Panc1 (cell line): ENCODE data around the gene FPR2.

ENCODE experiments used
- POLR2AphosphoS5 ChIP-seq: IDR thresholded peaks from 2 replicates; pipeline ENCODE4 v1.6.1; 2012; ENCODE audit warnings: mild to moderate bottlenecking, low read depth, low read length, moderate library complexity
- SIN3A ChIP-seq: IDR thresholded peaks from 2 replicates; pipeline ENCODE4 v1.6.1; 2012; ENCODE audit warnings: low read depth, mild to moderate bottlenecking, low read length, moderate library complexity, borderline replicate concordance; ENCODE audit not compliant: insufficient read depth
- TF ChIP-seq, protein P1 (sequence below): fragments of 450-650 bp; IDR thresholded peaks from 2 replicates; pipeline ENCODE4 v1.5.1; 2017; ENCODE audit warnings: mild to moderate bottlenecking
- TF ChIP-seq, protein P2 (sequence below), 2 experiments: IDR thresholded peaks; 2 replicates each; pipeline ENCODE4 v1.6.1; 2011 to 2012; ENCODE audit warnings: low read depth in 2 of 2, control low read depth in 1 of 2, low read length in 1 of 2, mild to moderate bottlenecking in 1 of 2, moderate library complexity in 1 of 2; ENCODE audit not compliant: insufficient read depth in 1 of 2

DNA sequence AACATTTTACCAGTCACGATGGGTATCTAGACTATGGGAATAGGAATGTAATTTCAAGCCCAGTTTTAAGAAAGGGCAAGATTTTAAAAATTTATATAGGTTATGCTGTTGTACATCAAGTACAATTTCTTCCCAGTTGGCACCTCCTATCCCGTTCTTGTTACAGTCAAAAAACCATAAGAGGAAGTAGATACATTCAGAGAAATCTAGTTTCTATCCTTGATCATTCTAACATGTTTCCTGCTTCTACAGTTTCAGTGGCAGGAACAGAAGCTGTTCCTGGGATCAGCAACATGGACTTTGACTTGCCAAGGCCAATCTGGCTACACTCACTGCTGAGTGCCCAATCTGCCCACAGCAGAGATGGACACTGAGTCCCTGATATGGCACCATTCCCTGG, 19.3 kb downstream of the FPR2 start:
- TF ChIP-seq, protein P1, sequence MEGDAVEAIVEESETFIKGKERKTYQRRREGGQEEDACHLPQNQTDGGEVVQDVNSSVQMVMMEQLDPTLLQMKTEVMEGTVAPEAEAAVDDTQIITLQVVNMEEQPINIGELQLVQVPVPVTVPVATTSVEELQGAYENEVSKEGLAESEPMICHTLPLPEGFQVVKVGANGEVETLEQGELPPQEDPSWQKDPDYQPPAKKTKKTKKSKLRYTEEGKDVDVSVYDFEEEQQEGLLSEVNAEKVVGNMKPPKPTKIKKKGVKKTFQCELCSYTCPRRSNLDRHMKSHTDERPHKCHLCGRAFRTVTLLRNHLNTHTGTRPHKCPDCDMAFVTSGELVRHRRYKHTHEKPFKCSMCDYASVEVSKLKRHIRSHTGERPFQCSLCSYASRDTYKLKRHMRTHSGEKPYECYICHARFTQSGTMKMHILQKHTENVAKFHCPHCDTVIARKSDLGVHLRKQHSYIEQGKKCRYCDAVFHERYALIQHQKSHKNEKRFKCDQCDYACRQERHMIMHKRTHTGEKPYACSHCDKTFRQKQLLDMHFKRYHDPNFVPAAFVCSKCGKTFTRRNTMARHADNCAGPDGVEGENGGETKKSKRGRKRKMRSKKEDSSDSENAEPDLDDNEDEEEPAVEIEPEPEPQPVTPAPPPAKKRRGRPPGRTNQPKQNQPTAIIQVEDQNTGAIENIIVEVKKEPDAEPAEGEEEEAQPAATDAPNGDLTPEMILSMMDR = no peak
- TF ChIP-seq, protein P2, sequence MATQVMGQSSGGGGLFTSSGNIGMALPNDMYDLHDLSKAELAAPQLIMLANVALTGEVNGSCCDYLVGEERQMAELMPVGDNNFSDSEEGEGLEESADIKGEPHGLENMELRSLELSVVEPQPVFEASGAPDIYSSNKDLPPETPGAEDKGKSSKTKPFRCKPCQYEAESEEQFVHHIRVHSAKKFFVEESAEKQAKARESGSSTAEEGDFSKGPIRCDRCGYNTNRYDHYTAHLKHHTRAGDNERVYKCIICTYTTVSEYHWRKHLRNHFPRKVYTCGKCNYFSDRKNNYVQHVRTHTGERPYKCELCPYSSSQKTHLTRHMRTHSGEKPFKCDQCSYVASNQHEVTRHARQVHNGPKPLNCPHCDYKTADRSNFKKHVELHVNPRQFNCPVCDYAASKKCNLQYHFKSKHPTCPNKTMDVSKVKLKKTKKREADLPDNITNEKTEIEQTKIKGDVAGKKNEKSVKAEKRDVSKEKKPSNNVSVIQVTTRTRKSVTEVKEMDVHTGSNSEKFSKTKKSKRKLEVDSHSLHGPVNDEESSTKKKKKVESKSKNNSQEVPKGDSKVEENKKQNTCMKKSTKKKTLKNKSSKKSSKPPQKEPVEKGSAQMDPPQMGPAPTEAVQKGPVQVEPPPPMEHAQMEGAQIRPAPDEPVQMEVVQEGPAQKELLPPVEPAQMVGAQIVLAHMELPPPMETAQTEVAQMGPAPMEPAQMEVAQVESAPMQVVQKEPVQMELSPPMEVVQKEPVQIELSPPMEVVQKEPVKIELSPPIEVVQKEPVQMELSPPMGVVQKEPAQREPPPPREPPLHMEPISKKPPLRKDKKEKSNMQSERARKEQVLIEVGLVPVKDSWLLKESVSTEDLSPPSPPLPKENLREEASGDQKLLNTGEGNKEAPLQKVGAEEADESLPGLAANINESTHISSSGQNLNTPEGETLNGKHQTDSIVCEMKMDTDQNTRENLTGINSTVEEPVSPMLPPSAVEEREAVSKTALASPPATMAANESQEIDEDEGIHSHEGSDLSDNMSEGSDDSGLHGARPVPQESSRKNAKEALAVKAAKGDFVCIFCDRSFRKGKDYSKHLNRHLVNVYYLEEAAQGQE (IDR thresholded peaks at IDR 0.05; ENCODE audit: insufficient read depth in 1 of 2, low read depth in 2 of 2, low read length in 1 of 2) = no peak
- TF ChIP-seq SIN3A (no peak), POLR2AphosphoS5 (no peak)
